ENCODE results near the gene BEAN1.

The BEAN1 gene

GRCh38 chr16:66486199-66486772 lies 59.2 kb downstream of the BEAN1 start:
- Histone ChIP-seq H3K27me3 (no peaks in the 10 kb centered on the region), H3K27ac (peak overlapping the region; percentile 71)

DNA sequence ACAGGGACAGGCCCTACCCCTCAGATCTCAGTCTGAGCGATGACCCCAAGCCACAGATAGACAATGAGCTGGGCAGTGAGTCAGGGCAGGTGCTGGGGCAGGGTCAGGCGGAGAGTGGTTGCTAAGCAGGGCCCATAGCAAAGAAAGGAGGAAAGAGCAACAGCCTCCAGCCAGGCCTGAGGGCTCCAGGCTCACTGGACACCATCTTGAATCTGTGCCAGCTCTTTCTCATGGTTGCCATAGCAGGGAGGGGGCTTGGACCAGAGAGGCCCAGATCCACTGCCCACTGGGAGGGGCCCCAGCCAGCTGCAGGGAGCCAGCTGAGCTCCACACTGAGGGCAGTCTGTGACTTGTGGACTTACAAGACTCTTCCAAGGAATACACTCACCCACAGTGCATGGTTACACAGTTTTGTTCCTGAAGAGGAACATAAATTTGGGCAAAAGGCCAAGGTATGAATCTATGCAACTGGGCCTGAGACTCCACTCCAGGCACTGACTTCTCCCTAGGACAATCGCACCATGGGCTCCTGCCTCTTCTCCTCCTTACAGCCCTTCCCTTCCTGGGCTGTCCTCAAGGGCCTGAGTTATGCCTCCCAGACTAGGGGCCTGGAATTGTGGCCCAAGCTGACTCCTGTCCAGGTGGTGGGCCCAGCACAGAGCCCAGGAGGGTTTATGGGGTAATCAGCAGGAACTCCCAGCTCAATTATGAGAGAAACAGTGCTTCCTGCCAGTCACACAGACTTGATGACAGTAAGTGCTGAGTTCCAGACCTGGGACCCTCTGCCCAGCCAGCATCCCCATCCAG lies 59.9 kb downstream of the BEAN1 start:
- Histone ChIP-seq H3K36me3 (no peaks in the 10 kb centered on the region), H3K27me3 (no peaks in the 10 kb centered on the region), H3K4me3 (ENCODE audit: low read depth in 1 of 2, low read length in 1 of 2) (no peak overlapping the region), H3K9me3 (no peaks in the 10 kb centered on the region), H3K4me1 (ENCODE audit: control insufficient read depth in 1 of 2, insufficient read depth in 1 of 2, low read depth in 1 of 2, low read length in 1 of 2) (peaks cover 22 to 40% of the 10 kb centered on the region in 2 experiments), H3K27ac (peak overlapping the region; percentile 71)
- TF ChIP-seq CTCF (IDR thresholded peaks at IDR 0.05) = no peak

More at GRCh38 chr16:66486199-66486772, 59.2 kb downstream of the BEAN1 start:
- Histone ChIP-seq H3K36me3 (no peaks in the 10 kb centered on the region), H3K4me1 (ENCODE audit: control insufficient read depth in 1 of 2, insufficient read depth in 1 of 2, low read depth in 1 of 2, low read length in 1 of 2) (peaks cover 22 to 40% of the 10 kb centered on the region in 2 experiments), H3K4me3 (ENCODE audit: low read depth in 1 of 2, low read length in 1 of 2) (no peak overlapping the region), H3K9me3 (no peaks in the 10 kb centered on the region)
- no peak for TF ChIP-seq CTCF (IDR thresholded peaks at IDR 0.05)

DNA sequence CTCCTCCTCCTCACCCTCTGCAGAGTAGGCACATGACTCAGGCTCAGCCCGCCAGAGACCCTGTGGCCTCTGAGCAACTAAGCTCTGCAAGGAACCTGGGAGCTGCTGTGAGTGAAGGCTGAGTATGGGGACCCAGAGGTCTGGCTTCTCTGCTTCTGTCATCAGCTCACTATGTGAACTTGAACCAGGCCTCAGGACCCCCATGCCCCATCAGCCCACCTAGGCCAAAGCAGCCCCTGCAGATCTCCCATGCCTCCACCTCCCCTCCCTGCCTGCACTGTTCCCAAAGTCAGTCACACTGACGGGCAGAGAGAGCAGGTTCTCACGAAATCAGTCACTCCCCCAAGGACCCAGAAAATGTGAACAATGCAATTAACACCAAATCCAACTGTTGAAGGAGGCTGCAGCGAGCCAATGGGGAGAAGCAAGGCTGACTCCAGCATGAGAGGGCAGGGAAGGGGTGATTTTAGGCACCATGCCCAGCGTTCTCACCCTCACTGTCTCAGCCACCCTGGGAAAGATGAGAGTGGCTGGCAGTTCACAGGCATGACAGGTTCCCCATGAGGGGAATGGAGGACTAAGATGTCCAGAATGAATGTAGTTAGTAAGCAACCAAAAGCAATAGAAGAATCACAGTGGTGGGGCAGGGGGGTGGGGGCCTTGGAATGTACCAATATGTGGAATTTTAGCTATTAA lies 60.6 kb downstream of the BEAN1 start:
- peak overlapping the region; percentile 71 for H3K27ac ChIP-seq

DNA sequence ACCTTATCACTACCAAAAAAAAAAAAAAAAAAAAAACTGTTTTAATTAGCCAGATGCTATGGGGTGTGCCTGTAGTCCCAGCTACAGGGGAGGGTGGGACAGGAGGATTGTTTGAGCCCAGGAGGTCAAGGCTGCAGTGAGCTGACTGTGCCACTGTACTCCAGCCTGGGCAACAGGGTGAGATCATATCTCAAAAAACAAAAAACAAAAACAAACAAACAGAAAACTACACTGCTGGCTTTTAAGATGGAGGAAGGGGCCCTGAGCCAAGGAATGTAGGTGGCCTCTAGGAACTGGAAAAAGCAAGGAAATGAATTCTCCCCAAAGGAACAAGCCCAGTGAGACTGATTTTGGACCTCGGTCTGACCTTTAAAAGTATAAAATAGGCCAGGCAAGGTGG lies 61.4 kb downstream of the BEAN1 start:
- Histone ChIP-seq H3K36me3 (no peaks in the 10 kb centered on the region), H3K9me3 (no peaks in the 10 kb centered on the region), H3K27me3 (no peaks in the 10 kb centered on the region), H3K4me1 (ENCODE audit: control insufficient read depth in 1 of 2, insufficient read depth in 1 of 2, low read depth in 1 of 2, low read length in 1 of 2) (peaks cover 19 to 36% of the 10 kb centered on the region in 2 experiments), H3K27ac (no peak overlapping the region), H3K4me3 (ENCODE audit: low read depth in 1 of 2, low read length in 1 of 2) (no peak overlapping the region)
- no peak for TF ChIP-seq CTCF (IDR thresholded peaks at IDR 0.05)

More for the DNA sequence above, 60.6 kb downstream of the BEAN1 start:
- no peak for TF ChIP-seq CTCF (IDR thresholded peaks at IDR 0.05)
- Histone ChIP-seq H3K36me3 (no peaks in the 10 kb centered on the region), H3K4me1 (ENCODE audit: control insufficient read depth in 1 of 2, insufficient read depth in 1 of 2, low read depth in 1 of 2, low read length in 1 of 2) (peaks cover 22 to 40% of the 10 kb centered on the region in 2 experiments), H3K9me3 (no peaks in the 10 kb centered on the region), H3K27me3 (no peaks in the 10 kb centered on the region), H3K4me3 (ENCODE audit: low read depth in 1 of 2, low read length in 1 of 2) (no peak overlapping the region)

- Histone ChIP-seq H3K4me1 (ENCODE audit: control insufficient read depth in 1 of 2, insufficient read depth in 1 of 2, low read depth in 1 of 2, low read length in 1 of 2) (peaks cover 11 to 27% of the 10 kb centered on the region in 2 experiments), H3K4me3 (ENCODE audit: low read depth in 1 of 2, low read length in 1 of 2) (no peak overlapping the region), H3K27me3 (no peaks in the 10 kb centered on the region), H3K9me3 (no peaks in the 10 kb centered on the region), H3K27ac (no peak overlapping the region), H3K36me3 (no peaks in the 10 kb centered on the region)
- no peak for TF ChIP-seq CTCF (IDR thresholded peaks at IDR 0.05)
Measured at GRCh38 chr16:66489385-66489784, 62.3 kb downstream of the BEAN1 start.

Data from neutrophil (primary cell).